H1 (cell line): ENCODE data around the gene SMYD1. TPM values are rescaled to one million over a fixed set of nuclear protein-coding genes. Genes with fewer than 3 reads are reported as not detected.

ENCODE experiments used
- CHD1 ChIP-seq: IDR thresholded peaks from 2 replicates; pipeline ENCODE4 v1.6.1; 2012; ENCODE audit warnings: low read depth, low read length, improper control_type of control experiment
- EZH2 ChIP-seq: fragments of 200-600 bp; sonication (generic); IDR thresholded peaks from 2 replicates; pipeline ENCODE4 v1.7.1; 2012; ENCODE audit warnings: low read depth, mild to moderate bottlenecking, moderate library complexity, low read length, inconsistent platforms; ENCODE audit not compliant: severe bottlenecking
- HDAC2 ChIP-seq, 2 experiments: fragments of 300-600 bp in 1 of 2; sonication (generic) in 1 of 2; IDR thresholded peaks; 2 replicates each; pipeline ENCODE4 v1.6.1; 2011 to 2012; ENCODE audit warnings: low read depth in 2 of 2, low read length in 2 of 2, mild to moderate bottlenecking in 2 of 2, moderate library complexity in 2 of 2, borderline replicate concordance in 1 of 2, inconsistent platforms in 1 of 2
- JUN ChIP-seq: IDR thresholded peaks from 2 replicates; pipeline ENCODE4 v1.6.1; 2011; ENCODE audit warnings: low read depth, mild to moderate bottlenecking, improper control_type of control experiment, low read length
- POLR2AphosphoS5 ChIP-seq: IDR thresholded peaks from 2 replicates; pipeline ENCODE4 v1.6.1; 2011; ENCODE audit warnings: low read depth, low read length
- SAP30 ChIP-seq: fragments of 300-600 bp; sonication (generic); IDR thresholded peaks from 2 replicates; pipeline ENCODE4 v1.7.1; 2012; ENCODE audit warnings: low read length, moderate library complexity, mild to moderate bottlenecking, inconsistent platforms; ENCODE audit not compliant: insufficient read depth, insufficient replicate concordance
- SIX5 ChIP-seq: IDR thresholded peaks from 2 replicates; pipeline ENCODE4 v1.6.1; 2011; ENCODE audit warnings: mild to moderate bottlenecking, low read depth, low read length
- TBP ChIP-seq: IDR thresholded peaks from 2 replicates; pipeline ENCODE4 v1.6.1; 2011; ENCODE audit warnings: low read depth, low read length, improper control_type of control experiment
- TEAD4 ChIP-seq: IDR thresholded peaks from 2 replicates; pipeline ENCODE4 v1.6.1; 2012; ENCODE audit warnings: low read depth, low read length, inconsistent platforms, mixed read lengths
- YY1 ChIP-seq: IDR thresholded peaks from 2 replicates; pipeline ENCODE4 v1.6.1; 2011; ENCODE audit warnings: low read depth, mild to moderate bottlenecking, low read length
- polyA plus RNA-seq, 7 experiments: library from polyadenylated mRNA; depleted of rRNA in 3 of 7; stranded (reverse) in 5 of 7; unstranded in 2 of 7; fragments of >200 nt in 5 of 7; fragments of 200-250 nt in 2 of 7; gene quantifications; 1 replicate in 5 of 7; 2 replicates in 1 of 7; 4 replicates in 1 of 7; pipeline versions ENCODE4 v1.2.1 to v1.2.3, GENCODE V29; 2011 to 2013; ENCODE audit warnings: missing spikeins in 2 of 7, mixed read lengths in 2 of 7
- total RNA-seq: library from RNA; stranded (reverse); fragmentation: NEBNext Ultra II Directional; extraction: Animal tissue kit (Norgen Biotek cat#: 25700); gene quantifications from 2 replicates; pipeline ENCODE4 v1.2.1, GENCODE V29; 2021
- TF ChIP-seq, protein P1 (sequence below): fragments of 300-600 bp; sonication (generic); IDR thresholded peaks from 2 replicates; pipeline ENCODE4 v1.7.1; 2012; ENCODE audit warnings: low read length, moderate library complexity, mild to moderate bottlenecking, inconsistent platforms; ENCODE audit not compliant: insufficient replicate concordance
- TF ChIP-seq, protein P2 (sequence below): IDR thresholded peaks from 2 replicates; pipeline ENCODE4 v1.6.1; 2012; ENCODE audit warnings: inconsistent platforms

The SMYD1 gene
- total and polyA plus RNA-seq, 2 of the 8 experiments (the other 6 are each of a cell fraction or from before 2014, with no cell fraction given), result 0.06 TPM; not detected in 1

DNA sequence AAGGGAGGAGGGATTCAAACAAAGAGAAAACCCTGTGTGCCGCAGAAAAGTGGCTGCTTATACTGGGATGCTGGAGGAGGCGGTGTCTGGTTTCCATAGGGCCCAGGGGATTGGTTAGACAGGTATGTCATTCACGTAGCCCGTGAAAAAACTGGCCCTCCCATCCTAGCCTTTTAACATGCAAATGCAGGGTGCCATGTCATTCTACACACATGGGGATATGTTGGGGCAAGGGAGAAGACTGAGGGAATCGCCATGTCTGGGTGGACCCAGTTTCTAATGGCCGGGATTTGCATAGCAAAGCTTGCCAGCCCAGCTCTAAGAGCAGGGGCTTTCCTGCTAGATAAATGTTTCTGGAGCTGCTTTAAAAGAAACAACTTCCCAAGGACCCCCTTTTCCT lies 43.1 kb upstream of the SMYD1 start (continued):
- TF ChIP-seq, protein P1, sequence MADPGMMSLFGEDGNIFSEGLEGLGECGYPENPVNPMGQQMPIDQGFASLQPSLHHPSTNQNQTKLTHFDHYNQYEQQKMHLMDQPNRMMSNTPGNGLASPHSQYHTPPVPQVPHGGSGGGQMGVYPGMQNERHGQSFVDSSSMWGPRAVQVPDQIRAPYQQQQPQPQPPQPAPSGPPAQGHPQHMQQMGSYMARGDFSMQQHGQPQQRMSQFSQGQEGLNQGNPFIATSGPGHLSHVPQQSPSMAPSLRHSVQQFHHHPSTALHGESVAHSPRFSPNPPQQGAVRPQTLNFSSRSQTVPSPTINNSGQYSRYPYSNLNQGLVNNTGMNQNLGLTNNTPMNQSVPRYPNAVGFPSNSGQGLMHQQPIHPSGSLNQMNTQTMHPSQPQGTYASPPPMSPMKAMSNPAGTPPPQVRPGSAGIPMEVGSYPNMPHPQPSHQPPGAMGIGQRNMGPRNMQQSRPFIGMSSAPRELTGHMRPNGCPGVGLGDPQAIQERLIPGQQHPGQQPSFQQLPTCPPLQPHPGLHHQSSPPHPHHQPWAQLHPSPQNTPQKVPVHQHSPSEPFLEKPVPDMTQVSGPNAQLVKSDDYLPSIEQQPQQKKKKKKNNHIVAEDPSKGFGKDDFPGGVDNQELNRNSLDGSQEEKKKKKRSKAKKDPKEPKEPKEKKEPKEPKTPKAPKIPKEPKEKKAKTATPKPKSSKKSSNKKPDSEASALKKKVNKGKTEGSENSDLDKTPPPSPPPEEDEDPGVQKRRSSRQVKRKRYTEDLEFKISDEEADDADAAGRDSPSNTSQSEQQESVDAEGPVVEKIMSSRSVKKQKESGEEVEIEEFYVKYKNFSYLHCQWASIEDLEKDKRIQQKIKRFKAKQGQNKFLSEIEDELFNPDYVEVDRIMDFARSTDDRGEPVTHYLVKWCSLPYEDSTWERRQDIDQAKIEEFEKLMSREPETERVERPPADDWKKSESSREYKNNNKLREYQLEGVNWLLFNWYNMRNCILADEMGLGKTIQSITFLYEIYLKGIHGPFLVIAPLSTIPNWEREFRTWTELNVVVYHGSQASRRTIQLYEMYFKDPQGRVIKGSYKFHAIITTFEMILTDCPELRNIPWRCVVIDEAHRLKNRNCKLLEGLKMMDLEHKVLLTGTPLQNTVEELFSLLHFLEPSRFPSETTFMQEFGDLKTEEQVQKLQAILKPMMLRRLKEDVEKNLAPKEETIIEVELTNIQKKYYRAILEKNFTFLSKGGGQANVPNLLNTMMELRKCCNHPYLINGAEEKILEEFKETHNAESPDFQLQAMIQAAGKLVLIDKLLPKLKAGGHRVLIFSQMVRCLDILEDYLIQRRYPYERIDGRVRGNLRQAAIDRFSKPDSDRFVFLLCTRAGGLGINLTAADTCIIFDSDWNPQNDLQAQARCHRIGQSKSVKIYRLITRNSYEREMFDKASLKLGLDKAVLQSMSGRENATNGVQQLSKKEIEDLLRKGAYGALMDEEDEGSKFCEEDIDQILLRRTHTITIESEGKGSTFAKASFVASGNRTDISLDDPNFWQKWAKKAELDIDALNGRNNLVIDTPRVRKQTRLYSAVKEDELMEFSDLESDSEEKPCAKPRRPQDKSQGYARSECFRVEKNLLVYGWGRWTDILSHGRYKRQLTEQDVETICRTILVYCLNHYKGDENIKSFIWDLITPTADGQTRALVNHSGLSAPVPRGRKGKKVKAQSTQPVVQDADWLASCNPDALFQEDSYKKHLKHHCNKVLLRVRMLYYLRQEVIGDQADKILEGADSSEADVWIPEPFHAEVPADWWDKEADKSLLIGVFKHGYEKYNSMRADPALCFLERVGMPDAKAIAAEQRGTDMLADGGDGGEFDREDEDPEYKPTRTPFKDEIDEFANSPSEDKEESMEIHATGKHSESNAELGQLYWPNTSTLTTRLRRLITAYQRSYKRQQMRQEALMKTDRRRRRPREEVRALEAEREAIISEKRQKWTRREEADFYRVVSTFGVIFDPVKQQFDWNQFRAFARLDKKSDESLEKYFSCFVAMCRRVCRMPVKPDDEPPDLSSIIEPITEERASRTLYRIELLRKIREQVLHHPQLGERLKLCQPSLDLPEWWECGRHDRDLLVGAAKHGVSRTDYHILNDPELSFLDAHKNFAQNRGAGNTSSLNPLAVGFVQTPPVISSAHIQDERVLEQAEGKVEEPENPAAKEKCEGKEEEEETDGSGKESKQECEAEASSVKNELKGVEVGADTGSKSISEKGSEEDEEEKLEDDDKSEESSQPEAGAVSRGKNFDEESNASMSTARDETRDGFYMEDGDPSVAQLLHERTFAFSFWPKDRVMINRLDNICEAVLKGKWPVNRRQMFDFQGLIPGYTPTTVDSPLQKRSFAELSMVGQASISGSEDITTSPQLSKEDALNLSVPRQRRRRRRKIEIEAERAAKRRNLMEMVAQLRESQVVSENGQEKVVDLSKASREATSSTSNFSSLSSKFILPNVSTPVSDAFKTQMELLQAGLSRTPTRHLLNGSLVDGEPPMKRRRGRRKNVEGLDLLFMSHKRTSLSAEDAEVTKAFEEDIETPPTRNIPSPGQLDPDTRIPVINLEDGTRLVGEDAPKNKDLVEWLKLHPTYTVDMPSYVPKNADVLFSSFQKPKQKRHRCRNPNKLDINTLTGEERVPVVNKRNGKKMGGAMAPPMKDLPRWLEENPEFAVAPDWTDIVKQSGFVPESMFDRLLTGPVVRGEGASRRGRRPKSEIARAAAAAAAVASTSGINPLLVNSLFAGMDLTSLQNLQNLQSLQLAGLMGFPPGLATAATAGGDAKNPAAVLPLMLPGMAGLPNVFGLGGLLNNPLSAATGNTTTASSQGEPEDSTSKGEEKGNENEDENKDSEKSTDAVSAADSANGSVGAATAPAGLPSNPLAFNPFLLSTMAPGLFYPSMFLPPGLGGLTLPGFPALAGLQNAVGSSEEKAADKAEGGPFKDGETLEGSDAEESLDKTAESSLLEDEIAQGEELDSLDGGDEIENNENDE, result no peak
- TF ChIP-seq SIX5, result no peak
- no peak for TF ChIP-seq TEAD4
- no peak for TF ChIP-seq HDAC2 (IDR thresholded peaks at IDR 0.05; ENCODE audit: borderline replicate concordance in 1 of 2, low read depth in 2 of 2, low read length in 2 of 2)
- peak; percentile 33; the same call in 1 of the 2 replicates for TF ChIP-seq TBP
- TF ChIP-seq CHD1, result no peak
- TF ChIP-seq POLR2AphosphoS5, result peak; percentile 36; the same call in 1 of the 2 replicates
- TF ChIP-seq SAP30, result no peak
- no peak for TF ChIP-seq JUN
- TF ChIP-seq EZH2, result no peak
- peak; percentile 83 for TF ChIP-seq YY1
- TF ChIP-seq, protein P2, sequence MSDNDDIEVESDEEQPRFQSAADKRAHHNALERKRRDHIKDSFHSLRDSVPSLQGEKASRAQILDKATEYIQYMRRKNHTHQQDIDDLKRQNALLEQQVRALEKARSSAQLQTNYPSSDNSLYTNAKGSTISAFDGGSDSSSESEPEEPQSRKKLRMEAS, result no peak
